WTC11 (cell line): ENCODE data around the gene KRTAP12-4. TPM values are rescaled to one million over a fixed set of nuclear protein-coding genes. Genes with fewer than 3 reads are reported as not detected.

ENCODE experiments used
- ATAC-seq: fragments of 200-7000 bp; cut with Tn5 transposase; 2 replicates; pipeline ENCODE4 v1.10.0; 2021; ENCODE audit warnings: mild to moderate bottlenecking, moderate library complexity
- CTCF ChIA-PET: fragments of 300-600 bp; sonication (Branson Sonifier 250); formaldehyde crosslinking; loops from one replicate; lab custom pipeline; 2021; ENCODE audit warnings: antibody characterized with exemption; lab: Charles Lee
- POLR2A ChIA-PET: fragments of 350-600 bp; sonication (Branson Sonifier 250); formaldehyde crosslinking; loops from one replicate; lab custom pipeline; 2021; ENCODE audit warnings: antibody characterized with exemption; lab: Charles Lee
- DNase-seq: peaks from one replicate; pipeline ENCODE4 v3.0.0; 2021; ENCODE audit warnings: low spot score
- H3K27ac Mint-ChIP-seq: 2 replicates; pipeline ENCODE4 v1.8.0; 2021; ENCODE audit warnings: mixed read lengths
- H3K27me3 Mint-ChIP-seq: 2 replicates; pipeline ENCODE4 v1.8.0; 2021; ENCODE audit warnings: low read depth, mild to moderate bottlenecking, moderate library complexity, mixed read lengths
- H3K36me3 Mint-ChIP-seq: 2 replicates; pipeline ENCODE4 v1.8.0; 2021; ENCODE audit warnings: mixed read lengths
- H3K4me1 Mint-ChIP-seq: 2 replicates; pipeline ENCODE4 v1.8.0; 2022; ENCODE audit warnings: mixed read lengths
- H3K4me3 Mint-ChIP-seq: 2 replicates; pipeline ENCODE4 v1.8.0; 2021; ENCODE audit warnings: mild to moderate bottlenecking, moderate library complexity, mixed read lengths
- H3K9me3 Mint-ChIP-seq: 2 replicates; pipeline ENCODE4 v1.8.0; 2021; ENCODE audit warnings: mixed read lengths
- CREM ChIP-seq: sonication (generic); formaldehyde crosslinking; IDR thresholded peaks from 2 replicates; pipeline ENCODE4 v1.8.1; 2022; ENCODE audit warnings: mild to moderate bottlenecking, missing genetic modification reagents, moderate library complexity
- ESRRA ChIP-seq: sonication (generic); formaldehyde crosslinking; IDR thresholded peaks from 2 replicates; pipeline ENCODE4 v1.8.1; 2022; ENCODE audit warnings: mild to moderate bottlenecking, missing genetic modification reagents, borderline replicate concordance
- HMGA2 ChIP-seq: fragments of 250-450 bp; sonication (Bioruptor Pico); IDR thresholded peaks from 2 replicates; pipeline ENCODE4 v1.4.0; 2021; ENCODE audit warnings: mild to moderate bottlenecking, moderate library complexity
- JAZF1 ChIP-seq: fragments of 250-450 bp; sonication (Bioruptor Pico); IDR thresholded peaks from 2 replicates; pipeline ENCODE4 v1.9.0; 2021; ENCODE audit warnings: moderate library complexity, mild to moderate bottlenecking, inconsistent platforms
- NFATC4 ChIP-seq: fragments of 250-450 bp; sonication (Bioruptor Pico); IDR thresholded peaks from 2 replicates; pipeline ENCODE4 v1.9.0; 2021; ENCODE audit warnings: mild to moderate bottlenecking
- NFE2L1 ChIP-seq: sonication (generic); formaldehyde crosslinking; IDR thresholded peaks from 2 replicates; pipeline ENCODE4 v1.8.1; 2023; ENCODE audit warnings: missing genetic modification reagents
- TEAD4 ChIP-seq: sonication (generic); formaldehyde crosslinking; IDR thresholded peaks from 2 replicates; pipeline ENCODE4 v1.8.0; 2022; ENCODE audit warnings: mild to moderate bottlenecking, missing genetic modification reagents
- ZNF138 ChIP-seq: sonication (generic); formaldehyde crosslinking; conservative IDR thresholded peaks from 2 replicates; pipeline ENCODE4 v1.8.1; 2022; ENCODE audit warnings: mild to moderate bottlenecking, moderate library complexity, missing genetic modification reagents
- total RNA-seq: library from RNA; stranded (reverse); gene quantifications from 3 replicates; pipeline ENCODE4 v1.2.3, GENCODE V29; 2021
- TF ChIP-seq, protein P1 (sequence below): sonication (generic); formaldehyde crosslinking; conservative IDR thresholded peaks from 2 replicates; pipeline ENCODE4 v1.8.1; 2023; ENCODE audit warnings: mild to moderate bottlenecking, low read depth, missing genetic modification reagents, moderate library complexity
- TF ChIP-seq, protein P2 (sequence below): sonication (generic); formaldehyde crosslinking; IDR thresholded peaks from 2 replicates; pipeline ENCODE4 v1.8.0; 2022; ENCODE audit warnings: mild to moderate bottlenecking, missing genetic modification reagents
- TF ChIP-seq, protein P3 (sequence below): fragments of 250-450 bp; sonication (Bioruptor Pico); IDR thresholded peaks from 2 replicates; pipeline ENCODE4 v1.9.0; 2021; ENCODE audit warnings: moderate library complexity, mild to moderate bottlenecking, inconsistent platforms, borderline replicate concordance
- TF ChIP-seq, protein P4 (sequence below): sonication (generic); formaldehyde crosslinking; IDR thresholded peaks from 2 replicates; pipeline ENCODE4 v1.8.1; 2023; ENCODE audit warnings: mild to moderate bottlenecking, moderate library complexity, missing genetic modification reagents
- TF ChIP-seq, protein P5 (sequence below): sonication (generic); formaldehyde crosslinking; IDR thresholded peaks from 2 replicates; pipeline ENCODE4 v1.8.1; 2022; ENCODE audit warnings: low read depth, mild to moderate bottlenecking, moderate library complexity, missing genetic modification reagents, borderline replicate concordance
- TF ChIP-seq, protein P6 (sequence below): sonication (generic); formaldehyde crosslinking; IDR thresholded peaks from 2 replicates; pipeline ENCODE4 v1.8.1; 2023; ENCODE audit warnings: mild to moderate bottlenecking, missing genetic modification reagents, moderate library complexity
- TF ChIP-seq, protein P7 (sequence below): sonication (generic); formaldehyde crosslinking; IDR thresholded peaks from 2 replicates; pipeline ENCODE4 v1.8.1; 2023; ENCODE audit warnings: mild to moderate bottlenecking, missing genetic modification reagents, moderate library complexity
- TF ChIP-seq, protein P8 (sequence below): sonication (generic); formaldehyde crosslinking; IDR thresholded peaks from 2 replicates; pipeline ENCODE4 v1.8.0; 2022; ENCODE audit warnings: mild to moderate bottlenecking, missing genetic modification reagents

Gene KRTAP12-4
- total RNA-seq, 1 experiment from 2014 or later = not detected

DNA sequence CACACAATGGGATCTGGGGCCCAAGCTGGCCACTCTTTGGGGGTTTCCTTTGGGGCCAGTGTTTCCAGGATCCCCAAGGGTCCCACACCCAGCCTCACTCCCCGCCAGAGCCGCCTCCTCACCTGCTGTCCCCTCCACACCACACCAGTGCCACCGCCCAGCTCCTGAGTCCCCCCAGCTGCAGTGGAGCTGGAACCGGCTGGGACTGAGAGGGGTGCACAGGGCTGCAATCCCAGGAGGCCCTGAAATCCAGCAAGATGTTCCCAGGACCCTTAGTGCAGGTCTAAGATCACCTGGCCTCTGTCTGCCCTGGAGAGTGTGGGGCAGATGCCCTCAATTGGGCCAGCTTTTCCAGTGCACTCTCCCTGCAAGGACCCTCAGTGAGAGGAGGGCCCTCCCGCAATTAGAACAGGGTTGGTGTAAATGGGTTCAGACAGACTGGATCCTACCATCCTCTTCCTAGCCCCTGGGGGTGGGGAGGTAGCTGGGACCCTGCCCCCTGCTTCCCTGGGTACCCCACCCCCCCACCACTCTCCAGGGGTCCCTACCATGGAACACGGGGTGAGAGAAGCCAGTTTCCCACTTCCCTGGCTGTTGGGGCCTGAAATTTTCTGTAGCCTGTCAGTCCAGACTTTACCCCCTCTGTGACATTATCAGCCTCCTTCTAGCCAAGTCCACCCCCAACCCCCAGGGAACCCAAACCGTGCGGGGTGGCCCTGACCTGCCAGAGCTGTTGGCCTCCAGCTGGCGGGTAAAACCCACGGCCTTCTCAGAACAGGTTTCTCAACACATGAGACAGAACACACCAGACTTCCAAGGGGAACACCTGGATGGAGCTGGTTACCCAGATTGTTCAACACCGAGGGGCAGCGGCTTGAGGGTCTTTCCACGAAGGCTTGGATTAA is 49.5 kb upstream of the KRTAP12-4 start (continued):
- TF ChIP-seq, protein P1, sequence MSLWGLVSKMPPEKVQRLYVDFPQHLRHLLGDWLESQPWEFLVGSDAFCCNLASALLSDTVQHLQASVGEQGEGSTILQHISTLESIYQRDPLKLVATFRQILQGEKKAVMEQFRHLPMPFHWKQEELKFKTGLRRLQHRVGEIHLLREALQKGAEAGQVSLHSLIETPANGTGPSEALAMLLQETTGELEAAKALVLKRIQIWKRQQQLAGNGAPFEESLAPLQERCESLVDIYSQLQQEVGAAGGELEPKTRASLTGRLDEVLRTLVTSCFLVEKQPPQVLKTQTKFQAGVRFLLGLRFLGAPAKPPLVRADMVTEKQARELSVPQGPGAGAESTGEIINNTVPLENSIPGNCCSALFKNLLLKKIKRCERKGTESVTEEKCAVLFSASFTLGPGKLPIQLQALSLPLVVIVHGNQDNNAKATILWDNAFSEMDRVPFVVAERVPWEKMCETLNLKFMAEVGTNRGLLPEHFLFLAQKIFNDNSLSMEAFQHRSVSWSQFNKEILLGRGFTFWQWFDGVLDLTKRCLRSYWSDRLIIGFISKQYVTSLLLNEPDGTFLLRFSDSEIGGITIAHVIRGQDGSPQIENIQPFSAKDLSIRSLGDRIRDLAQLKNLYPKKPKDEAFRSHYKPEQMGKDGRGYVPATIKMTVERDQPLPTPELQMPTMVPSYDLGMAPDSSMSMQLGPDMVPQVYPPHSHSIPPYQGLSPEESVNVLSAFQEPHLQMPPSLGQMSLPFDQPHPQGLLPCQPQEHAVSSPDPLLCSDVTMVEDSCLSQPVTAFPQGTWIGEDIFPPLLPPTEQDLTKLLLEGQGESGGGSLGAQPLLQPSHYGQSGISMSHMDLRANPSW = no peak
- no peak for TF ChIP-seq ESRRA (CRISPR knock-in tag)
- no peak for TF ChIP-seq NFATC4 (CRISPR knock-in tag)
- TF ChIP-seq TEAD4 (CRISPR knock-in tag) = no peak
- TF ChIP-seq, protein P2, sequence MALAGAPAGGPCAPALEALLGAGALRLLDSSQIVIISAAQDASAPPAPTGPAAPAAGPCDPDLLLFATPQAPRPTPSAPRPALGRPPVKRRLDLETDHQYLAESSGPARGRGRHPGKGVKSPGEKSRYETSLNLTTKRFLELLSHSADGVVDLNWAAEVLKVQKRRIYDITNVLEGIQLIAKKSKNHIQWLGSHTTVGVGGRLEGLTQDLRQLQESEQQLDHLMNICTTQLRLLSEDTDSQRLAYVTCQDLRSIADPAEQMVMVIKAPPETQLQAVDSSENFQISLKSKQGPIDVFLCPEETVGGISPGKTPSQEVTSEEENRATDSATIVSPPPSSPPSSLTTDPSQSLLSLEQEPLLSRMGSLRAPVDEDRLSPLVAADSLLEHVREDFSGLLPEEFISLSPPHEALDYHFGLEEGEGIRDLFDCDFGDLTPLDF = no peak
- TF ChIP-seq, protein P3, sequence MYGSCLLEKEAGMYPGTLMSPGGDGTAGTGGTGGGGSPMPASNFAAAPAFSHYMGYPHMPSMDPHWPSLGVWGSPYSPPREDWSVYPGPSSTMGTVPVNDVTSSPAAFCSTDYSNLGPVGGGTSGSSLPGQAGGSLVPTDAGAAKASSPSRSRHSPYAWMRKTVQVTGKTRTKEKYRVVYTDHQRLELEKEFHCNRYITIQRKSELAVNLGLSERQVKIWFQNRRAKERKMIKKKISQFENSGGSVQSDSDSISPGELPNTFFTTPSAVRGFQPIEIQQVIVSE (CRISPR knock-in tag) = no peak
- TF ChIP-seq, protein P4, sequence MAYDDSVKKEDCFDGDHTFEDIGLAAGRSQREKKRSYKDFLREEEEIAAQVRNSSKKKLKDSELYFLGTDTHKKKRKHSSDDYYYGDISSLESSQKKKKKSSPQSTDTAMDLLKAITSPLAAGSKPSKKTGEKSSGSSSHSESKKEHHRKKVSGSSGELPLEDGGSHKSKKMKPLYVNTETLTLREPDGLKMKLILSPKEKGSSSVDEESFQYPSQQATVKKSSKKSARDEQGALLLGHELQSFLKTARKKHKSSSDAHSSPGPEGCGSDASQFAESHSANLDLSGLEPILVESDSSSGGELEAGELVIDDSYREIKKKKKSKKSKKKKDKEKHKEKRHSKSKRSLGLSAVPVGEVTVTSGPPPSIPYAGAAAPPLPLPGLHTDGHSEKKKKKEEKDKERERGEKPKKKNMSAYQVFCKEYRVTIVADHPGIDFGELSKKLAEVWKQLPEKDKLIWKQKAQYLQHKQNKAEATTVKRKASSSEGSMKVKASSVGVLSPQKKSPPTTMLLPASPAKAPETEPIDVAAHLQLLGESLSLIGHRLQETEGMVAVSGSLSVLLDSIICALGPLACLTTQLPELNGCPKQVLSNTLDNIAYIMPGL (CRISPR knock-in tag) = no peak
- no peak for TF ChIP-seq CREM (CRISPR knock-in tag)
- no peak for TF ChIP-seq ZNF138 (CRISPR knock-in tag)
- TF ChIP-seq NFE2L1 (CRISPR knock-in tag) = no peak
- TF ChIP-seq, protein P5, sequence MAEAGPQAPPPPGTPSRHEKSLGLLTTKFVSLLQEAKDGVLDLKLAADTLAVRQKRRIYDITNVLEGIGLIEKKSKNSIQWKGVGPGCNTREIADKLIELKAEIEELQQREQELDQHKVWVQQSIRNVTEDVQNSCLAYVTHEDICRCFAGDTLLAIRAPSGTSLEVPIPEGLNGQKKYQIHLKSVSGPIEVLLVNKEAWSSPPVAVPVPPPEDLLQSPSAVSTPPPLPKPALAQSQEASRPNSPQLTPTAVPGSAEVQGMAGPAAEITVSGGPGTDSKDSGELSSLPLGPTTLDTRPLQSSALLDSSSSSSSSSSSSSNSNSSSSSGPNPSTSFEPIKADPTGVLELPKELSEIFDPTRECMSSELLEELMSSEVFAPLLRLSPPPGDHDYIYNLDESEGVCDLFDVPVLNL (CRISPR knock-in tag) = no peak

DNA sequence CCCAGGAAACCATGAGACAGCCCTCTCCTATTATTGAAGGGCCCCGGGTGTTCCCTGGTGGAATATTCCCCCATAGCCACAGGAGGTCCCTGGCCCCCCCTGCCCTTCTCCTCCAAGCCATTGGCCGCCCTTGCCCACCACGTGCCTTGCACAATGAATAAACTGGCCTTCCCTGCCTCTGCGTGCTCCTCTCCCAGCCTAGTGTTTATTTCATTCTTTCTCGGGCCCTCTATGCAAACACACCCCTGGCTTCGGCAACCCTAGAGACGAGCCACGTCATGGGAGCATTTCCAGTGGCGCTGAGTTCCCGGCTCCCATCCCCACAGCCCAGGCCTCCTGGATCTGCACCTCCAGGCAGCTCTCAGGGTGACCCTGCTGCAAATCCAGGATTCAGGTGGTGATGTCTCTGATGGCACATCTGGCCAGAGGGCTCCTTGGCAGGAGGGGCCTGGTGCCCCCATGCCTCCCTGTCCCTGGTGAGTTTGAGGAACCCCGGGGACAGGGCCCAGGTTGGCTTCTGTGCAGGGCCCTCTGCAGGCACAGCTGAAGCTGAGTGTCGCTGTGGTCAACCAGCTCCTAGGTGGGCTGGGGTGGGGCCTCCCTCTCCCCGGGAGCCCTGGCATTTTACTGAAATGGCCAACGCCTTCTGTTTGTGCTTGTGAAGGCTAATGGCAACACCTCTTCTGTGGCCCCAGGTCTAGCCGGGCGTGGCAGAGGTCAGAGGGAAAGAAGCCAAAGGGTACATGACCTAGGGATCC is 48.7 kb upstream of the KRTAP12-4 start:
- H3K9me3 Mint-ChIP-seq = no peaks in the 10 kb centered on the region
- H3K4me3 Mint-ChIP-seq = peak overlapping the region; percentile 43
- no peaks in the 10 kb centered on the region for H3K36me3 Mint-ChIP-seq
- no peak for ATAC-seq
- H3K27ac Mint-ChIP-seq = peak overlapping the region; percentile 94
- H3K4me1 Mint-ChIP-seq = peaks cover 80% of the 10 kb centered on the region
- H3K27me3 Mint-ChIP-seq = peaks cover 27% of the 10 kb centered on the region
- ChIA-PET CTCF (interaction anchor here (0.5 to 2.6 kb wide), 6 partner anchors 15 to 193 kb away, joined by 3 to 10 read pairs (median 5); no protein-coding TSS in a partner anchor), POLR2A (no interaction called here)
- DNase-seq = no peak
- TF ChIP-seq HMGA2 (CRISPR knock-in tag) = no peak
- TF ChIP-seq, protein P6, sequence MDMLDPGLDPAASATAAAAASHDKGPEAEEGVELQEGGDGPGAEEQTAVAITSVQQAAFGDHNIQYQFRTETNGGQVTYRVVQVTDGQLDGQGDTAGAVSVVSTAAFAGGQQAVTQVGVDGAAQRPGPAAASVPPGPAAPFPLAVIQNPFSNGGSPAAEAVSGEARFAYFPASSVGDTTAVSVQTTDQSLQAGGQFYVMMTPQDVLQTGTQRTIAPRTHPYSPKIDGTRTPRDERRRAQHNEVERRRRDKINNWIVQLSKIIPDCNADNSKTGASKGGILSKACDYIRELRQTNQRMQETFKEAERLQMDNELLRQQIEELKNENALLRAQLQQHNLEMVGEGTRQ = peak; percentile 39
- TF ChIP-seq, protein P7, sequence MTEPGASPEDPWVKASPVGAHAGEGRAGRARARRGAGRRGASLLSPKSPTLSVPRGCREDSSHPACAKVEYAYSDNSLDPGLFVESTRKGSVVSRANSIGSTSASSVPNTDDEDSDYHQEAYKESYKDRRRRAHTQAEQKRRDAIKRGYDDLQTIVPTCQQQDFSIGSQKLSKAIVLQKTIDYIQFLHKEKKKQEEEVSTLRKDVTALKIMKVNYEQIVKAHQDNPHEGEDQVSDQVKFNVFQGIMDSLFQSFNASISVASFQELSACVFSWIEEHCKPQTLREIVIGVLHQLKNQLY (CRISPR knock-in tag) = no peak
- no peak for TF ChIP-seq JAZF1
- TF ChIP-seq, protein P4 (CRISPR knock-in tag) = no peak
- TF ChIP-seq, protein P8, sequence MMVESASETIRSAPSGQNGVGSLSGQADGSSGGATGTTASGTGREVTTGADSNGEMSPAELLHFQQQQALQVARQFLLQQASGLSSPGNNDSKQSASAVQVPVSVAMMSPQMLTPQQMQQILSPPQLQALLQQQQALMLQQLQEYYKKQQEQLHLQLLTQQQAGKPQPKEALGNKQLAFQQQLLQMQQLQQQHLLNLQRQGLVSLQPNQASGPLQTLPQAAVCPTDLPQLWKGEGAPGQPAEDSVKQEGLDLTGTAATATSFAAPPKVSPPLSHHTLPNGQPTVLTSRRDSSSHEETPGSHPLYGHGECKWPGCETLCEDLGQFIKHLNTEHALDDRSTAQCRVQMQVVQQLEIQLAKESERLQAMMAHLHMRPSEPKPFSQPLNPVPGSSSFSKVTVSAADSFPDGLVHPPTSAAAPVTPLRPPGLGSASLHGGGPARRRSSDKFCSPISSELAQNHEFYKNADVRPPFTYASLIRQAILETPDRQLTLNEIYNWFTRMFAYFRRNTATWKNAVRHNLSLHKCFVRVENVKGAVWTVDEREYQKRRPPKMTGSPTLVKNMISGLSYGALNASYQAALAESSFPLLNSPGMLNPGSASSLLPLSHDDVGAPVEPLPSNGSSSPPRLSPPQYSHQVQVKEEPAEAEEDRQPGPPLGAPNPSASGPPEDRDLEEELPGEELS (CRISPR knock-in tag) = no peak
- TF ChIP-seq, protein P1 = no peak
